GM13977 (cell line): ENCODE measurements around the gene ZNF561.
"Not testable (repeated sequence)": the region's sequence is repeated elsewhere in the genome, so short reads cannot be mapped to it uniquely, and the experiment has no call there.

Experiments used
- DNase-seq: peaks from one replicate; pipeline ENCODE4 v3.0.0; 2012; ENCODE audit warnings: low spot score
- in situ Hi-C: fragments of 300-500 bp; cut with MboI; formaldehyde crosslinking; loops from one replicate; pipeline ENCODE4 v1.12.0; 2022; ENCODE audit warnings: low sequenced_read_pairs, low pct_unique_long_range_greater_than_20kb, mixed read lengths, inconsistent platforms; ENCODE audit not compliant: unreplicated experiment
- TF ChIP-seq, protein P1 (sequence below): IDR thresholded peaks from 2 replicates; pipeline ENCODE4 v1.5.1; 2012; ENCODE audit warnings: mild to moderate bottlenecking, control low read depth; ENCODE audit not compliant: insufficient read depth; ENCODE audit errors: extremely low read depth, missing control alignments

Gene ZNF561

DNA sequence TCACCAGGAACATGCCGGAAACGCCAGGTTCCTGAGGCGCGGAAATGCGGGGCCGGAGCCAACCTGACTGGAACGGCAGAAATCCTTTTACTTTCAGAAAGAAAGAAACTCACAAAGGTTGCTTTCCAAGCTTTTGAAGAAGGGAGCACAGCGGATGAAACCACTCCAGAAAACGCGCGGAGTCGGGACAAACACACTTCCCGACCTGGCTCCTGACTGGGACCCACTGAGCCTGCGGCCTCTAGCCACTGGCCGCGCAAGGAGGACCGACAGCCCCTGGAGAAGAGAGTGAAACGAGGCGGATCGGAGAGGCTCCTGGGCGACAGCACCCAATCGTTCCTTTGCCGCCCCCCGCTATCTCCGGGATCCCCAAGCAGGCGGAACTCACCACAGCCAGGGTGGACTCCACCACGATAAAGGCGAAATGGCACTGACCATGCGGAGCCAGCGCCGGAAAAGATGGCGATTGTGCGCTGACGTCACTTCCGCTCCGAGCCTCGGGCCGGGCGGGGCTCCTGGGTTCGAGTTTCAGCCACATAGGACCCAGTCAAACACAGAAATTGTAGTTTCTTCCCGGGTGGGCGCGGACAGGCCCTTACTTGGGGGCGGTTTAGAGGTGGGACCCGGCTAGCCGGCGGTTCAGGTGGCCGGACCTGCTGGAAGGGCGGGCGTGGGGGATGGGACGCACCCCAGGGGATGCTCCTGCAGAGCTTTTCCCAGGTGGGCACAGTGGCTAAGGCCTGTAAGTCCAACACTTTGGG is 36.8 kb downstream of the ZNF561 start, which contains the start of gene ZNF121:
Gene ZNF121, minus strand, starts transcription at position 432 of the 761 bp plus-strand sequence. CDS start 16,407 bp downstream, outside the sequence.
- DNase-seq = peak; percentile 84
- in situ Hi-C loops = no loop called here
- TF ChIP-seq, protein P1, sequence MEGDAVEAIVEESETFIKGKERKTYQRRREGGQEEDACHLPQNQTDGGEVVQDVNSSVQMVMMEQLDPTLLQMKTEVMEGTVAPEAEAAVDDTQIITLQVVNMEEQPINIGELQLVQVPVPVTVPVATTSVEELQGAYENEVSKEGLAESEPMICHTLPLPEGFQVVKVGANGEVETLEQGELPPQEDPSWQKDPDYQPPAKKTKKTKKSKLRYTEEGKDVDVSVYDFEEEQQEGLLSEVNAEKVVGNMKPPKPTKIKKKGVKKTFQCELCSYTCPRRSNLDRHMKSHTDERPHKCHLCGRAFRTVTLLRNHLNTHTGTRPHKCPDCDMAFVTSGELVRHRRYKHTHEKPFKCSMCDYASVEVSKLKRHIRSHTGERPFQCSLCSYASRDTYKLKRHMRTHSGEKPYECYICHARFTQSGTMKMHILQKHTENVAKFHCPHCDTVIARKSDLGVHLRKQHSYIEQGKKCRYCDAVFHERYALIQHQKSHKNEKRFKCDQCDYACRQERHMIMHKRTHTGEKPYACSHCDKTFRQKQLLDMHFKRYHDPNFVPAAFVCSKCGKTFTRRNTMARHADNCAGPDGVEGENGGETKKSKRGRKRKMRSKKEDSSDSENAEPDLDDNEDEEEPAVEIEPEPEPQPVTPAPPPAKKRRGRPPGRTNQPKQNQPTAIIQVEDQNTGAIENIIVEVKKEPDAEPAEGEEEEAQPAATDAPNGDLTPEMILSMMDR = no peak

DNA sequence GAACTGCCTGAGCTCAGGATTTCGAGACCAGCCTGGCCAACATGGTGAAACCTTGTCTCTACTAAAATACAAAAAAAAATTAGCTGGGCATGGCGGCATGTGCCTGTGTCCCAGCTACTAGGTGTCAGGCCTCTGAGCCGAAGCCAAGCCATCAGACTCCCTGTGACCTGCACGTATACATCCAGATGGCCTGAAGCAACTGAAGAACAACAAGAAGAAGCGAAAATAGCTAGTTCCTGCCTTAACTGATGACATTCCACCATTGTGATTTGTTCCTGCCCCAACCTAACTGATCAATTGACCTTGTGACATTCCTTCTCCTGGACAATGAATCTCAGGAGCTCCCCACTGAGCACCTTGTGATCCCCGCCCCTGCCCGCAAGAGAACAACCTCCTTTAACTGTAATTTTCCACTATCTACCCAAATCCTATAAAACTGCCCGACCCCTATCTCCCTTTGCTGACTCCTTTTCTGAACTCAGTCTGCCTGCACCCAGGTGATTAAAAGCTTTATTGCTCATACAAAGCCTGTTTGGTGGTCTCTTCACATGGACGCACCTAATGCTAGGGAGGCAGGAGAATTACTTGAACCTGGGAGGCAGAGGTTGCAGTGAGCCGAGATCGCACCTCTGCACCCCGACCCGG is 38.8 kb downstream of the ZNF561 start:
- in situ Hi-C loops, DNase-seq: not testable (repeated sequence)

DNA sequence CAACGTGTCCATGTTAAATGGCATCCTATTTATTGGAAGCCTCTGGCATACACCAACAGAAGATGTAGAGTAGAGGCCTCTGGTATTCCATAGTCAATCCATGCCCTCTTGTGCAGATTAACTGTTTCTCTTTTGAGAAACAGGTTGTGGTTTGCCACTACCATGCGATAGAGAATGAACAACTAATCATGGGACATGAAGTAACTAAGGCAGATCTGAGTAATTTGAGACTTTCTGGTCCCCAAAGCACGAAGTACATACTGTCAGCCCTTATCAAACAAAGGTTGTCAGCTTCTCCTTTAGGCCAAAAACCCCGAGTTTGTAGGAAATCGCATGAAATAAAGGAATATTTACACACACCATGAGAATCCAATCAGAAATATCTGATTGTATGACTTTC is 40.3 kb downstream of the ZNF561 start:
- no peak for DNase-seq
- in situ Hi-C loops = no loop called here
- TF ChIP-seq, protein P1 = no peak

DNA sequence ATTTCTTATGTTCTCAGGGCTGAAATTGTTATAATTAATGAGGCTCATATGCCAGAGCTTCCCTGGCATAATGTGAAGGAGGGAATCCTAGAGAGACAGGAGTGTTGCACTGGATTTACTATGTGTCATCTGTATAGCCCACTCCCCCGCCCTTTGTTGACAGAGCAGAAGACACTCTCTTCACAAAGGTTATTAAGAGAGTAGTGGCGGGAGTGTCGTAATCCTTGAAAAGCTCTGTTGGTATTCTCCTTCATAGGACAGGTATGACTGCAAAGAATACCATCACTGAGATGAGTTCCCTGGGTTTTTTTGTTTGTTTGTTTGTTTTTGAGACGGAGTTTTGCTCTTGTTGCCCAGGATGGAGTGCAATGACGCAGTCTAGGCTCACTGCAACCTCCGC is 50.8 kb downstream of the ZNF561 start:
- in situ Hi-C loops = no loop called here
- TF ChIP-seq, protein P1 = no peak
- no peak for DNase-seq

DNA sequence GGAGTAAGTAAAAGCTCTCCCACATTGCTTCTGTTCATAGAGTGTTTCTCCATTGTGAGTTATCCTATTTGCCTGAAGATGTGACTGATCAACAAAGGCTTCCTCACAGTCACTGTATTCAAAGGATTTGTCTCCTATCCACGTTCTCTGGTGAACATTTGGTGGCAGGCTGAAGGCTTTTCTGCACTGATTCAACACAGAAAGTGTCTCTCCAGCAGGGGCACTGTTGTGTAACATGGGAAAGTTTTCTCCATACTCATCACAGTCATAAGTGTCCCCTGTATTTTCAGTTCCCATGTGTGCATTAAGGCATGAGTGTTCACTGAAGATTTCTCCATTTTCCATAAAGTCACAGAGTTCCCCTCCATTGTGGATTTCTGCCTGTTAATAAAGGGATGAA is 54.3 kb downstream of the ZNF561 start:
- in situ Hi-C loops = no loop called here
- no peak for DNase-seq
- TF ChIP-seq, protein P1 = no peak

DNA sequence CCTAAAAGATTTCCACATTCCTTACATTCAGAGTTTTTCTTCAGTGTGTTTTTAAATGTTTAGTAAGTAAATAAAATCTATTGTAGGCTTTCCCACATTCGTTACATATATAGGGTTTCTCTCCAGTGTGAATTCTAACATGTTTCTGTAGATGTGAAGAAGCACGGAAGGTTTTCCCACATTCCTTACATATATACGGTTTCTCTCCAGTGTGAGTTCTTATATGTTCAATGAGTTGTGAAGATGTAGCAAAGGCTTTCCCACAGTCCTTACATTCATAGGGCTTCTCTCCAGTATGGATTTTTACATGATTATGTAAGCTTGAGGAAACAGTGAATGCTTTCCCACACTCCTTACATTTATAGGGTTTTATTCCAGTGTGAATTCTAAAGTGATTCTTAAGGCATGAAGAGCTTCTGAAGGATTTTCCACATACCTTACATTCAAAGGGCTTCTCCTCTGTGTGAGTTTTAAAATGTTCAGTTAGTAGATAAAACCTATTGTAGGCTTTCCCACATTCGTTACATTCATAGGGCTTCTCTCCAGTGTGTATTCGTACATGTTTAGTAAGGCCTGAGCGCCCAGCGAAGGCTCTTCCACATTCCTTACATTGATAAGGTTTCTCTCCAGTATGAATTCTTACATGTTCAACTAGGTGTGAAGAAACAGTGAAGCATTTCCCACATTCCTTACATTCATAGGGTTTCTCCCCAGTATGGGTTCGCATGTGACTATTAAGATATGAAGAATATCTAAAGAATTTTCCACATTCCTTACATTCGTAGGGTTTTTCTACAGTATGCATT is 54.9 kb downstream of the ZNF561 start:
- TF ChIP-seq, protein P1 = no peak
- in situ Hi-C loops = no loop called here
- no peak for DNase-seq
